MG63 (cell line): ENCODE results near the gene SATB1. TPM values are rescaled to one million over a fixed set of nuclear protein-coding genes. Genes with fewer than 3 reads are reported as not detected.

Experiments
- DNase-seq: peaks from one replicate; pipeline ENCODE4 v3.0.0-alpha.2; 2020
- H3K27me3 ChIP-seq: fragments of 250-450 bp; sonication (Bioruptor Pico); 2 replicates; pipeline ENCODE4 v1.5.1; 2020; ENCODE audit warnings: mild to moderate bottlenecking, moderate library complexity
- H3K36me3 ChIP-seq: fragments of 250-450 bp; sonication (Bioruptor Pico); 2 replicates; pipeline ENCODE4 v1.5.1; 2020; ENCODE audit warnings: mild to moderate bottlenecking, moderate library complexity
- H3K4me3 ChIP-seq: fragments of 250-450 bp; sonication (Bioruptor Pico); 2 replicates; pipeline ENCODE4 v1.5.1; 2020; ENCODE audit warnings: mild to moderate bottlenecking, moderate library complexity
- H3K9me3 ChIP-seq: fragments of 250-450 bp; sonication (Bioruptor Pico); 2 replicates; pipeline ENCODE4 v1.5.1; 2020; ENCODE audit warnings: mild to moderate bottlenecking, moderate library complexity
- total RNA-seq: library from RNA; depleted of rRNA; stranded (reverse); fragments of >200 nt; shearing (Covaris generic); gene quantifications from 2 replicates; pipeline ENCODE4 v1.2.3, GENCODE V29; 2014; ENCODE audit warnings: low replicate concordance

The SATB1 gene
- total RNA-seq, 1 experiment from 2014 or later, result not detected

DNA sequence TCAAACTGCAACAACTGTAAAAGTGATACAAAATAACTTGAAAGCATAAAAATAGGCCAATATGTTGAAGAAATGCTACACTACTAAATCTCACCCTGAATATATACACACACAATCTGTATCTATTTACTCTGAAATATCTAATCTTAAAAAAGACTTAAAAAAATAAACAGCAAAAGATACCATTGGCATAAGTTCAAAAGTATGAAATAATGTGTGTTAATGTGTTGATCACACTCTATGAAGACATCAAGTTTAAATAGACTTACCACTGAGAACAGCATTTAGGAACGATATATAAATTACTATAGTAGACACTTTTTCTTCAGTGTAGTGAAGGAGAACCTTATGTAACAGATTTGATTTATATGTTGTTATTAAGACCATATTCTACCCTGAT lies 14.1 kb upstream of the SATB1 start:
- Histone ChIP-seq H3K27me3 (peaks cover 18% of the 10 kb centered on the region), H3K36me3 (no peaks in the 10 kb centered on the region), H3K4me3 (no peak overlapping the region), H3K9me3 (no peaks in the 10 kb centered on the region)
- no peak for DNase-seq

DNA sequence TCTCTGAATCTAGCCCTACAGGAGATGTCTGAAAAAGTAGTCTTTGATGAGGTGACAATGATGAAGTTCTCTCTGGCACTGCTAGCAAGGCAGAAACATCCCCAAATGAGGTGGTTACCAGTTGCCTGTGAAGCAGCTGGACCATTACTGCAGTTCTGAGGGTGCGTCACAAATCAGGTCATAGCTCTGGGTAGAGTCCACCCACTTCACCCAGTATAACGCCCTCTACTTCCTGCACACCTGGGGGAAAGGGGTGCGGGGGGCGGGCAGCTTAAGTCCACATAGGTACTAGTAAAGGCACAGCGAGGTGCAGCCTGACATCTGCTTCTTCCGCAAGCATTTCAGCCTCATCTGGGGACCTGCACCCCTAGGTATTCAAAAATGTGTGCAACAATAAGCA lies 13.4 kb upstream of the SATB1 start:
- DNase-seq, result no peak
- H3K9me3 ChIP-seq, result no peaks in the 10 kb centered on the region
- no peak overlapping the region for H3K4me3 ChIP-seq
- H3K27me3 ChIP-seq, result peaks cover 11% of the 10 kb centered on the region
- no peaks in the 10 kb centered on the region for H3K36me3 ChIP-seq

DNA sequence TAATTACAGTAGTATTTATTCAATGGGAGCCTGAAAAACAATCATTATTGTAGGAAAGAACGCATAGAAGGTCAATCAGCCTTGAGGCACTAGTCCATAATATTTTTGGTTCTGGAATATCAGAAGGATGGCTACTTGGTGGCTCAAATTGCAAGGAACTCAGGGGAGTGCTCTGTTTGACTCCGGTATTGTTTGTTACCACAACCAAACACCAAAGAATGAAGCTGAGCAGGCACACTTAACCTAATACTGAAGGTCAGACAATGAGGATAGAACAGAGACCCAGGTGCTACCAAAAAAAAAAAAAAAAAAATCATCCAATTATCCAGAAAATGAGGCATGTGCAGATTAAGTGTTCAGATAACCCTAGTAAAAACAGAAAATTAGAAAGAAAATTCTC lies 11.1 kb upstream of the SATB1 start:
- Histone ChIP-seq H3K27me3 (peaks cover 2% of the 10 kb centered on the region; the same call in 1 of the 2 replicates), H3K9me3 (no peaks in the 10 kb centered on the region), H3K36me3 (no peaks in the 10 kb centered on the region), H3K4me3 (no peak overlapping the region)
- no peak for DNase-seq

DNA sequence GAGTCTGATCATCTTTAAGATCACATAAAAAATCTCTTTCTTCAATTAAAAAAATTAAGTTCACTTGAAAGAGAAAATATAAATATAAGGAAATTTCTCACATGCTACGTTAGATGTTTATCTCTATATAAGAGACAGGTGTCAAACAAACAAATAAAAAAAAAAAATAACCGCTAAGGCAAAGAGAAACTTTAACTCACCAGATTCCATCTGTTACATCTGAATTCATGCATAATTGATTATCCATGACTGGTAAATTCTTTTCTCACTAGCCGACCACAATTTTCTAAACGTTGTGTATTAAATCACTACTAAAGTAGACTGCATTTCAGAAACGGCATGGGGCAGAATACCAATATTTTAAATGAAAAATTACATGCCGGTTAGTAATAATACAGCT lies 9.6 kb upstream of the SATB1 start:
- Histone ChIP-seq H3K9me3 (no peaks in the 10 kb centered on the region), H3K27me3 (no peaks in the 10 kb centered on the region; the same call in 1 of the 2 replicates), H3K4me3 (no peak overlapping the region), H3K36me3 (no peaks in the 10 kb centered on the region)
- DNase-seq, result no peak

DNA sequence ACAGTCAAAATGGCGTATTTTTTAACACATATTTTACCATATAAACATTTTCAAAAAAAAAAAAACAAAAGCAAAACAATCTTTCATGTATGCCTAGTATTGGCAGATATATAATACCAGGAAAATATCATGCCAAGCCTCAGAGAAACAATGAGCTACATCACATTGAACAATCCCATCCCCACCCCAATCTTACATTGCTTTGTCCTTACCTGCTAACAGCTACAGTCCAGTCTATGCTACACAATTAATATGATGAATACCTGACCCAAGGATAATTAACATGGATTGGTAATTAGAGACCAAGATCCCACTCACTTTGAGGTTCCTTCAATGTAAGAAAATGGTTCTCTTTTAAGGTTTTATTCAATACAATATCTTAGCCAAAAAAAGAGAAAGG lies 7.6 kb upstream of the SATB1 start:
- Histone ChIP-seq H3K4me3 (no peak overlapping the region), H3K27me3 (no peaks in the 10 kb centered on the region), H3K9me3 (no peaks in the 10 kb centered on the region), H3K36me3 (no peaks in the 10 kb centered on the region)
- no peak for DNase-seq

DNA sequence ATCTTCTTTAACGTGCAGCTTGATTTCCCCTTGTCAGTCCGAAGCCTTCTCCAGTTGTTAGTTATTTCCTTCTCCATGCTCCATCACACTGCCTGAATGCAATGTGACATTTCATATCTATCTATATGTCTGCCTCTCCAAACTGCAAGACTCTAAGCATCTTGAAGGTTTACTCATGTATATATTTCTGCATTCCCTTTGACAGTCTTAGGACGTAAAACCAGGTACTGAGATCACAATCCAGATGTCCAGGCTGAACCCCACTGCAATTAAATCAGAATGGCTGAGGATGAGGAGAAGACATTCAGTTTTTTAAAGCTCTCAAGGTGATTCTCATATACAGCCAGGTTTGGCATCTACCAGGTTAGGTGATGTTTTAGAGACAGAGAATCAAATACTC lies 6.1 kb upstream of the SATB1 start:
- H3K36me3 ChIP-seq, result no peaks in the 10 kb centered on the region
- no peak overlapping the region for H3K4me3 ChIP-seq
- no peaks in the 10 kb centered on the region for H3K9me3 ChIP-seq
- H3K27me3 ChIP-seq, result peaks cover 6% of the 10 kb centered on the region; the same call in 1 of the 2 replicates
- no peak for DNase-seq

DNA sequence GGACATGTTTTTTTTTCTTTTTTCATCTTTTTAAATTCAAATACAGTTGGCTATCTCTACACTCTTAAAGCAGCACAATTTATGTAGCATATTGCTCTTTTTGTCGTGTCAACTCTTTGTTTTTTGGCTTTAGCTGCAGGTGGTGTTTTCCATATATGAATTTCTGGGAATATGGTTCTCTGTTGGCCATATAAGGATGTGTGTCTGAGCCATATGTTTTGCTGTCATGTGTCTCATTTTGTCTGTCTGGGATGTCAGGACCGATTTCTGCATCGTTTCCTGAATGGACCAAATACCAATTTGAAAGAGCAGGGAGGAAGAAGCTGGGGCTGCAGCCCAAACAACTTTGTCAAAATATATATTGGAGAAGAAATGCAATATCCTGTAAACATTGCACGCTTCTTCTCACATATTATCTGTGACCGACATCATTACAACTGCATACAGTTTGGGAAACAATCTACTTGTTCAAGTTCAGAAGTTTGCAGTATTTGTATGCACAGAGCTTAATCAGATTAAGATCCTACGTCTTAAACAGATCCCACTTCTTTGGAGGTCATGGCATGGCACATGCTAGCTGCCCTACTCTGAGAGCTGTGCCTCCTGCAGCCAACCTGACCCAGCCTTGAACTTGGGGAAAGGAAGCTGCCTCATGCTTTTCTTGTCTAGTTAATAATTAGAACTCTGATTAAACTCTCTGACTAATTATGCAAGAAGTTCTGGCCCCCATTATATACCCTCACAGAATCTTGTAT lies 4.0 kb upstream of the SATB1 start:
- Histone ChIP-seq H3K9me3 (no peaks in the 10 kb centered on the region), H3K27me3 (peaks cover 13% of the 10 kb centered on the region; the same call in 1 of the 2 replicates), H3K4me3 (no peak overlapping the region), H3K36me3 (no peaks in the 10 kb centered on the region)
- no peak for DNase-seq

DNA sequence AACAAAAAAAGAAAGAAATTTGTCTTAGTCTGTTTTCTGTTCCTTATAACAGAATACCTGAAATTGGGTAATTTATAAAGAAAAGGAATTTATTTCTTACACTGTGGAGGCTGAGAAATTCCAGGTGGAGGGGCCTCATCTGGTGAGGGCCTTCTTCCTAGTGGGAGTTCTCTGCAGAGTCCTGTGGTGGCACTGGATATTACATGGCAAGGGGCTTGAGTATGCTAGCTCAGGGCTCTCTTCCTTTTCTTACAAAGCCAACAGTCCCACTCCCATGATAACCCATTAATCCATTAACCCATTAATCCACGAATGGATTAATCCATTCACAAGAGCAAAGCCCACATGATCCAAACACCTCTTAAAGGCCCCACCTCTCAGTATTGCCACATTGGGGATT lies 2.9 kb upstream of the SATB1 start:
- H3K9me3 ChIP-seq, result no peaks in the 10 kb centered on the region

DNA sequence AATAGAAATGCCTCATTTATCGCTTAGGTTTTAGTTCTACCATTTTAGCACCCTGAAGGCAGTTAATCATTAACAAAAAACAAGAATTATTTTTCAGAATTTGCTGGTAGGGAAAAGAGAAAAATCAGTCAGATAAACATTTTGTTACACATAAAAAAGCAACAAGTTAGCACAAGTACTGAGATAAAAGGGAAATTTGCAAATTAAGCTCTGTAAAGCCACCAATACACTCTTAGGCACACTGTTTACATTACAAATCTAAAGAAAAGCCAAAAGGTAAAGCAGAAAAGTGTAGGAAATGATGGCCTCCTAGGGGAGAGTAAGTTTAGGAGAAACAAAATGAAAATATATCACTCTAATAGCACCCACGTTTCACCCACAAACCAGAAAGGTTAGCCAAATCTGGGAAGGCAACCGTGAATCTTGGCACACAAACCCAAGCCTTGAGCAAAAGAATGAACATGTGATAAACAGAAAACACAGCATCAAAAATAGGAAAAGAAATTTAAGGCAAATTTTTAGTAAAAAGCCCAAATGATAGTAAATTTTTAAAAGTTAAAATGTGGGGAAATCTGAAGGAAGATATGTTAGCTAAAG lies 1.6 kb upstream of the SATB1 start:
- DNase-seq, result no peak
- H3K36me3 ChIP-seq, result no peaks in the 10 kb centered on the region
- H3K27me3 ChIP-seq, result peaks cover 16% of the 10 kb centered on the region; the same call in 1 of the 2 replicates
- H3K4me3 ChIP-seq, result no peak overlapping the region
- H3K9me3 ChIP-seq, result no peaks in the 10 kb centered on the region

More for the DNA sequence above, 2.9 kb upstream of the SATB1 start:
- Histone ChIP-seq H3K4me3 (no peak overlapping the region), H3K27me3 (peaks cover 14% of the 10 kb centered on the region; the same call in 1 of the 2 replicates), H3K36me3 (no peaks in the 10 kb centered on the region)
- no peak for DNase-seq

DNA sequence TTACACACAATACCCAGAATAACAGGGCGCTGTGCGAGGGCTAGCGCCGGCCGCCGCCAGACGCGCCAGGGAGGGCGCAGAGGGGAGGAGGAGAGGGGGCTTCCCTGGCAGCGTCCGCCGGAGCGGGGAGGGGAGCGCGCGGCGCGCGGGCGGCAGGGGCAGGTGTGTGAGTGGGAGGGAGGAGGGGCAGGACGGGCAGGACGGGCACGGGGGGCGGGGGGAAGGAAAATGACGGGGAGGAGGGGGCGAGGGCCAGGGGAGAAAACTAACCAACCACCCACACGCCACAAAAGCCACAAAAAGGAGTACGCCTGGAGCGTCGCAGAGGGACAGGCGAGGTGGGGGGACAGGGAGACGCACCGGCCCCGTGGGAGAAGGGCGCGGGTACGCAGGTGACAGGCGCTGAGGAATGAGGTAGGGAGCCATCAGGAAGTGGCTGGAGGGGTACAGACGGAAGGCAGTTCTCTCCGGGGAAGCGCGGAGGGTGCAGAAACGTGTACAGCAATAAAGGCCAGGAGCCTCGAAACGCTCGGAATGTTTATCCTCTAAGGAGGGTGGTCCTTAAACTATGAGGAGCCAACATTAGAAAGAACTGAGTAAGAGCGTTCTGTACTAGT lies 610 bp upstream of the SATB1 start:
- Histone ChIP-seq H3K36me3 (no peaks in the 10 kb centered on the region), H3K27me3 (peaks cover 16% of the 10 kb centered on the region; the same call in 1 of the 2 replicates), H3K9me3 (no peaks in the 10 kb centered on the region), H3K4me3 (peak overlapping the region; percentile 39)
- no peak for DNase-seq

DNA sequence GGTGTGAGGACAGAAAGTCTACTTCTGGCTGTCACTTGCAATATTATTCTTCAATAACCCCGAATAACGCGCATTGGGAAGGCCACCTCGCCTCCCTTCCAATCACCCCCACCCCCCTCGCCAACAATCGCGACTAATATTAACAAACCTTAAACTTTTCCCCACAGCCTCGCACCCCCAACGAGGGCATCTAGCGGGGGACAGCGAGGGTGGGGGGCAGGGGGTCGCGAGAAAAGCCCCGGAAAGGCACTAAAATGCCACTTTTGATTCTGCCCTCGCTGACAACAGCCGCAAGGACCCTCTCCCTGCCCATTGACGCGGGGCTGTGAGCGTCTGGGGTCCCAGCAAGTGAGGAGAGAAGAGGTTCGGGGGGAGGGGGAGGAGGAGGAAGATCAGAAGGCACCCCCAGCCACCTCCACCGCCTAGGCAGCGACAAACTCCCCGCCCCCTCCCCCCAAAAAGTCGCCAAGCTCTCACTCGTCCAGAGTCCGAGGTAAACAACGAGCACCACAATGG lies 868 bp downstream of the SATB1 start:
- peaks cover 16% of the 10 kb centered on the region; the same call in 1 of the 2 replicates for H3K27me3 ChIP-seq
- no peak for DNase-seq
- H3K36me3 ChIP-seq, result no peaks in the 10 kb centered on the region
- no peaks in the 10 kb centered on the region for H3K9me3 ChIP-seq
- peak overlapping the region; percentile 39 for H3K4me3 ChIP-seq

DNA sequence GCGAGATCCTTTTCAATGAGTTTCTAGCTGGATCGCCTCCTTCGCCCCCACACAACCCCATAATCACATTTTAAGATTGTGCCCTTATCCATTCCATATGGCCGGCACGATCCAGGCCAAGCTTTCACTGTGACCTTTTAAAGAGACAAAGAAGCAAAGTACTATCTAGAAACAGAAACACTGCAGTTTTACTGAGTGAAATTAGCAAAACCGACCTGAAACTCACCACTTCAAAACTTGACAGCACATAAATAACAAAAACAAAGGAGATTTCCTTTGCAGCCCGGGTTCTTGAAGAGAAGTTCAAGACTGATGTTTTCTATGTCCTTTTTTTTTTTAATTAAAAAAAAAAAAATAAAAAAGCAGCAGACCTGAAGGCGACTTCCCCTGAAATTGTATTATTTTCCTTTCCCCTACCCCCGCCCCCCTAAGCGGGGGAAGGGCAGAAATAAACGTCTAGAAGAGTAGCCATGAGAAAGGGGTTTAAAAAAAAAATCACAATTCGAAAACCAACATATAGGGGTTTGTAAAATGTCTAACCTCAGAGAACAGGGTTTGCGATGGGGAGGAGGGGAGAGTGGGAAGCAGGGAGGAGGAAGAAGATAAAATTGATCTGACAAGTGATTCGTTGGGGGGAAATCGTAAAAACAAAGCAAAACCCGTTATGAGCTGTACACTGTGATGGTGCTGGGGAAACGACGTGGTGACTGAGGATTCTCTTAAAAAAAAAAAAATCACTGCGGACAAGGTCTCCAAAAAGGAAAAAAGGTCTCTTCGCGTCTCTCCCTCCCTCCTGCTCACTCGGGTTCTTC lies 1.5 kb downstream of the SATB1 start:
- no peaks in the 10 kb centered on the region for H3K9me3 ChIP-seq
- H3K4me3 ChIP-seq, result no peak overlapping the region; the same call in 1 of the 2 replicates
- DNase-seq, result no peak
- H3K27me3 ChIP-seq, result peaks cover 16% of the 10 kb centered on the region; the same call in 1 of the 2 replicates
- H3K36me3 ChIP-seq, result no peaks in the 10 kb centered on the region

DNA sequence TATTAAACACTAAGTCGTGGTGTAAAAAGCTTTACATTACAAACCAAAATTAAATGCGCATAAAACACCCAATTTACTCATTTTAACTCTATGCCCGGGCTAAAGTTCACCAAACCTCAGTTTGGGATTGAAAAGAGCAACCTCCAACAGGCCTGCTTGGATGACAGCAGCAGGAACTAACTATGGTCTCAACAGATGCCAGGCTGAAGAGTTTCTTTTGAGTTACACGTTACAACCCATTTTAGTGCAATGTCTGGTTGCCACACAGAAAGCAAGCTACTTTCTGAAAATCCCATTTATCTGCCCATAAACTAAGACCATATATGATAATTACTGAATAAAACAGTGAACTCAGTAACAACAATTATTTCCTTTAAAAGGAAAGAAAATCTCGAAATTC lies 2.2 kb downstream of the SATB1 start:
- Histone ChIP-seq H3K4me3 (no peak overlapping the region), H3K36me3 (no peaks in the 10 kb centered on the region), H3K9me3 (no peaks in the 10 kb centered on the region), H3K27me3 (peaks cover 16% of the 10 kb centered on the region; the same call in 1 of the 2 replicates)
- no peak for DNase-seq

DNA sequence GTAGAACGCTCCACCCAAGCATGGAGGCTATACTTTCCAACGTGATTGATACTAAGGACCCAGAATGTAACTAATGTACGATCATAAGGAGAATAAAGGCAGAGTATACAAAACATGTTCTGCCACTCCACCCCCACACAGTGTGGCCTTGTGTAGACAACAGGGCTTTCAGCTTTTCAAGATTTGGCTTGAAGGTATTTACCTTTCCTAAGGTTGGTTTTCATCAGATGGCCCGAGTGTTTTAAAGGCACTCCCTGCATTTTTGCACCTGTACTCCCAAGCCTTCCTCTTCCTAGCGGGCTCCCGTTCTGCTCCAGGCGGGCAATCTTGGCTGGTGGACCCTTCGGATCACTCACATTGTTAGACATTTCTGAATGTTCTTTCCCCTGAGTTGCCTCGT lies 4.6 kb downstream of the SATB1 start:
- Histone ChIP-seq H3K27me3 (peaks cover 6% of the 10 kb centered on the region; the same call in 1 of the 2 replicates), H3K9me3 (no peaks in the 10 kb centered on the region), H3K36me3 (no peaks in the 10 kb centered on the region), H3K4me3 (no peak overlapping the region)
- DNase-seq, result no peak

DNA sequence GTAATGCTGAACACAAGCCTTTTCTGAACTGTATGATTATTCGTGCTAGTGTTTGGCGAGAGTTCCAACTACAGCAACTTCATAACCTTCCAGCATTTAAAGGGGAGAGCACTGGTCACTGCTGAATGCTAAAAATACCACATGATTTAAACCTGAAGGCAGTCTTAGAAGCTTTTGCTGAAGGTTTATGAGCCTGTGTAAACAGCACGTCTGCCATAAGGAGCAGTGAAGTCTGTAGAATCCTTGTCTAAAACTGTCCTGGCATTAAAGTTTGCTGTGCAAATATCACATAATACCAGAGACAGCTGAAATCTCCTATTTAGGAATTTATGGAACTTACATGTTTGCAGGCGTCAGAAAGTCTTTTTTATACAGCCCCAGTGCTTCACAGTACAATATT lies 5.9 kb downstream of the SATB1 start:
- Histone ChIP-seq H3K9me3 (no peaks in the 10 kb centered on the region), H3K4me3 (no peak overlapping the region), H3K27me3 (peaks cover 2% of the 10 kb centered on the region; the same call in 1 of the 2 replicates), H3K36me3 (no peaks in the 10 kb centered on the region)
- no peak for DNase-seq

DNA sequence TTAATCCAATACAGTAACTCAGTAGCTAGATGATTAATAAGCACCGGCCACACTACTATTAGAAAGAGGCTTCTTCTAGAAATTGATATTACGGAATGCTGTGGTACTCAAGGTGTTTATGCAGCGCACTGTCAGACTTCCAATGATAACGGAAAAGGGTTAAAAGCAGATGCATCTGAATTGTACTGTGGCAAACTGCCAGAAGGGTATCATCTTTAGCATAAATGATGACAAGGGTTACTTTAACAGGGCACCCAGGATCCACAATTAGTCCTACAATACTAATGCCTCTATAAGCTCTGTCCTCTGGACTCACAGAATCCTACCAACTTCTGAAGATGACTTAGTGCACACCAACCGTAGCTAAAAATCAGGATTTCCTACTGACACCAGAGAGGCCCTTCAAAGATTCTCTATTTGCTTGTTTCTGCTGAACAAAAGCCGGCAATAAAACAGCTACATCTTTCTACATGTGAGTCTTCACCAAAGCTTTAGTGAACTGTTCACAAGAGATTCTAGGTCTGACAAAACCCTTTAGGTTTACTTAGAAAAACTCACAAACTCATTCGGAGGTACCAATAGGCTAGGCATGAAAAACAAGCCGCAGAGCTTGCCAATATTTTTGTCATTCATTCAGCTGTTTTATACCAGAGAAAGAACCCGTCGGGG lies 7.1 kb downstream of the SATB1 start:
- H3K36me3 ChIP-seq, result no peaks in the 10 kb centered on the region
- H3K27me3 ChIP-seq, result 0 out of 2 replicates have a peak, but pooled peaks cover 1% of the 10 kb centered on the region
- H3K9me3 ChIP-seq, result no peaks in the 10 kb centered on the region
- no peak for DNase-seq
- no peak overlapping the region for H3K4me3 ChIP-seq
